ENCODE data around the gene ILF3.

The ILF3 gene

GRCh38 chr19:10686661-10687517 is 32.7 kb downstream of the ILF3 start:
- WGBS (ENCODE audit: insufficient coverage, insufficient read length) = no CpG with 5 or more reads among the region's 31 CpGs
- no peak overlapping the region for H3K4me3 ChIP-seq (ENCODE audit: low read length)
- H3K27me3 ChIP-seq (ENCODE audit: control insufficient read depth, insufficient read depth, low read length) = no peaks in the 10 kb centered on the region
- H3K36me3 ChIP-seq (ENCODE audit: control insufficient read depth, insufficient read depth, low read length) = peaks cover 87% of the 10 kb centered on the region
- no peaks in the 10 kb centered on the region for H3K9me3 ChIP-seq (ENCODE audit: control insufficient read depth, insufficient read depth, low read length)
- H3K27ac ChIP-seq (ENCODE audit: low read length) = no peak overlapping the region
- DNase-seq (ENCODE audit: low read depth, low spot score) = no peak
- no peaks in the 10 kb centered on the region for H3K4me1 ChIP-seq (ENCODE audit: control insufficient read depth, insufficient read depth, low read length)

DNA sequence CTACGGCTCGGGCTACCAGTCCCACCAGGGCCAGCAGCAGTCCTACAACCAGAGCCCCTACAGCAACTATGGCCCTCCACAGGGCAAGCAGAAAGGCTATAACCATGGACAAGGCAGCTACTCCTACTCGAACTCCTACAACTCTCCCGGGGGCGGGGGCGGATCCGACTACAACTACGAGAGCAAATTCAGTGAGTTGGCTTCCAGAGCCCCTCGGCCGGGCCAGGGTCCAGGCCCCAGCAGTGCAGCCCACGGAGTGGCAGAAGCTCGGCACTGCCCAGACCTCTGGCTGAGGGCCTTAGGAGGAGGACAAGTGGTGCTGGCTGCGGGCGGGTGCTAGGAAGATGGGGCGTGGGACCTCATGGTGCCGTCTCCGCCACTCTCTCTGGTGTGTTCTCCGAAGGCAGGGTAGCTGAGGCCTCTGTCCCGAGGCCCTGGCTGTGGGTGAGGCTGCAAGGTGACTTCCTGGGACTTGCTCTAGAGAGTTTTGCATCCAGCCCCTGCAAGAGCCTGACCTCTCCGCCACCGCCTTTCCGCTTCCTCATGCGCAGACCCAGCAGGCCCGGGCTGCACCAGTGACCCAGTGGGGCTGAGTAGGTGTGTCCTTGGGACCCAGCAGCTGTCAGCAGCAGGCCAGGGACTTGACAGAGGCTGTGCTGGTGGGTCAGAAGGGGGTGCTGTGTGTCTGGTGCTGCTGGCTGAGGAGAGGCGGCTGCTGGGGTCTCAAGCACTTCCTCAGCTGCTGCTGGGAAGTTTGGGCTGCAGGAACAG is 33.6 kb downstream of the ILF3 start:
- Histone ChIP-seq H3K9me3 (ENCODE audit: control insufficient read depth, insufficient read depth, low read length) (no peaks in the 10 kb centered on the region), H3K27me3 (ENCODE audit: control insufficient read depth, insufficient read depth, low read length) (no peaks in the 10 kb centered on the region), H3K4me1 (ENCODE audit: control insufficient read depth, insufficient read depth, low read length) (no peaks in the 10 kb centered on the region), H3K36me3 (ENCODE audit: control insufficient read depth, insufficient read depth, low read length) (peaks cover 87% of the 10 kb centered on the region), H3K27ac (ENCODE audit: low read length) (no peak overlapping the region), H3K4me3 (ENCODE audit: low read length) (no peak overlapping the region)
- no CpG with 5 or more reads among the region's 25 CpGs for WGBS (ENCODE audit: insufficient coverage, insufficient read length)
- no peak for DNase-seq (ENCODE audit: low read depth, low spot score)

DNA sequence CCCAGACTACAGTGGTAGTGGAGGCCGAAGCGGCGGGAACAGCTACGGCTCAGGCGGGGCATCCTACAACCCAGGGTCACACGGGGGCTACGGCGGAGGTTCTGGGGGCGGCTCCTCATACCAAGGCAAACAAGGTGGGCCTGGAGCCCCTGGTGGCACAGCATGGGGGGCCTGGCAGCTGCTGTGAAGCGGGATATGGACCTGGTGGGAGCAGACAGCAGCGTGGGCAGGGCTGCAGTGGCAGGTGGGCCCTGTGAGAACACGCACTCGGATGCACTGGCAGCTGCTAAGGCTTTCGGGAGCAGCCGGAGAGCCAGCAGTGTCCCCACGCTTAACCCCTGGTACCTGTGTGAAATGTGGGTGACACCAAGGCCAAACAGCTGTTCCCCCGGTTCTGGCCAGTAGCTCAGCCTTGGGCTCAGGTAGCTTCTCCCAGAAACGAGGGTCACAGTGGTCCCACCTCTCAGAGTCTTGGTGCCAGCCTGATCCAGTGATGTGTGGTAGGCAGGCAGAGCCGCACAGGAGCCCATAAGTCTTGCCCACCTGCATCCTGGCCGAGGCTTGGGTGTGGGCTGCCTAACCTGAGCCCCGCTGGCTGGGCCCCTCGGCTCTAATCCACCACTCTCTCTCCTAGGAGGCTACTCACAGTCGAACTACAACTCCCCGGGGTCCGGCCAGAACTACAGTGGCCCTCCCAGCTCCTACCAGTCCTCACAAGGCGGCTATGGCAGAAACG is 34.6 kb downstream of the ILF3 start:
- no peak for DNase-seq (ENCODE audit: low read depth, low spot score)
- Histone ChIP-seq H3K4me1 (ENCODE audit: control insufficient read depth, insufficient read depth, low read length) (no peaks in the 10 kb centered on the region), H3K4me3 (ENCODE audit: low read length) (no peak overlapping the region), H3K36me3 (ENCODE audit: control insufficient read depth, insufficient read depth, low read length) (peaks cover 76% of the 10 kb centered on the region), H3K27me3 (ENCODE audit: control insufficient read depth, insufficient read depth, low read length) (no peaks in the 10 kb centered on the region), H3K9me3 (ENCODE audit: control insufficient read depth, insufficient read depth, low read length) (no peaks in the 10 kb centered on the region), H3K27ac (ENCODE audit: low read length) (no peak overlapping the region)
- no CpG with 5 or more reads among the region's 27 CpGs for WGBS (ENCODE audit: insufficient coverage, insufficient read length)

- Histone ChIP-seq H3K4me1 (ENCODE audit: control insufficient read depth, insufficient read depth, low read length) (no peaks in the 10 kb centered on the region), H3K27ac (ENCODE audit: low read length) (no peak overlapping the region), H3K9me3 (ENCODE audit: control insufficient read depth, insufficient read depth, low read length) (no peaks in the 10 kb centered on the region), H3K4me3 (ENCODE audit: low read length) (no peak overlapping the region), H3K27me3 (ENCODE audit: control insufficient read depth, insufficient read depth, low read length) (no peaks in the 10 kb centered on the region), H3K36me3 (ENCODE audit: control insufficient read depth, insufficient read depth, low read length) (peaks cover 65% of the 10 kb centered on the region)
- DNase-seq (ENCODE audit: low read depth, low spot score) = no peak
- no CpG with 5 or more reads among the region's 7 CpGs for WGBS (ENCODE audit: insufficient coverage, insufficient read length)
Measured at GRCh38 chr19:10690341-10690781, 36.2 kb downstream of the ILF3 start.

GRCh38 chr19:10691178-10691881 is 37.2 kb downstream of the ILF3 start:
- WGBS (ENCODE audit: insufficient coverage, insufficient read length) = no CpG with 5 or more reads among the region's 23 CpGs
- H3K36me3 ChIP-seq (ENCODE audit: control insufficient read depth, insufficient read depth, low read length) = peaks cover 58% of the 10 kb centered on the region
- no peaks in the 10 kb centered on the region for H3K27me3 ChIP-seq (ENCODE audit: control insufficient read depth, insufficient read depth, low read length)
- H3K4me3 ChIP-seq (ENCODE audit: low read length) = no peak overlapping the region
- H3K4me1 ChIP-seq (ENCODE audit: control insufficient read depth, insufficient read depth, low read length) = no peaks in the 10 kb centered on the region
- H3K9me3 ChIP-seq (ENCODE audit: control insufficient read depth, insufficient read depth, low read length) = no peaks in the 10 kb centered on the region
- no peak overlapping the region for H3K27ac ChIP-seq (ENCODE audit: low read length)
- DNase-seq (ENCODE audit: low read depth, low spot score) = no peak

- Histone ChIP-seq H3K36me3 (ENCODE audit: control insufficient read depth, insufficient read depth, low read length) (peaks cover 52% of the 10 kb centered on the region), H3K4me1 (ENCODE audit: control insufficient read depth, insufficient read depth, low read length) (no peaks in the 10 kb centered on the region), H3K9me3 (ENCODE audit: control insufficient read depth, insufficient read depth, low read length) (no peaks in the 10 kb centered on the region), H3K4me3 (ENCODE audit: low read length) (no peak overlapping the region), H3K27me3 (ENCODE audit: control insufficient read depth, insufficient read depth, low read length) (no peaks in the 10 kb centered on the region), H3K27ac (ENCODE audit: low read length) (no peak overlapping the region)
- no CpG with 5 or more reads among the region's 5 CpGs for WGBS (ENCODE audit: insufficient coverage, insufficient read length)
- no peak for DNase-seq (ENCODE audit: low read depth, low spot score)
Measured at GRCh38 chr19:10691883-10692282, 37.7 kb downstream of the ILF3 start.

DNA sequence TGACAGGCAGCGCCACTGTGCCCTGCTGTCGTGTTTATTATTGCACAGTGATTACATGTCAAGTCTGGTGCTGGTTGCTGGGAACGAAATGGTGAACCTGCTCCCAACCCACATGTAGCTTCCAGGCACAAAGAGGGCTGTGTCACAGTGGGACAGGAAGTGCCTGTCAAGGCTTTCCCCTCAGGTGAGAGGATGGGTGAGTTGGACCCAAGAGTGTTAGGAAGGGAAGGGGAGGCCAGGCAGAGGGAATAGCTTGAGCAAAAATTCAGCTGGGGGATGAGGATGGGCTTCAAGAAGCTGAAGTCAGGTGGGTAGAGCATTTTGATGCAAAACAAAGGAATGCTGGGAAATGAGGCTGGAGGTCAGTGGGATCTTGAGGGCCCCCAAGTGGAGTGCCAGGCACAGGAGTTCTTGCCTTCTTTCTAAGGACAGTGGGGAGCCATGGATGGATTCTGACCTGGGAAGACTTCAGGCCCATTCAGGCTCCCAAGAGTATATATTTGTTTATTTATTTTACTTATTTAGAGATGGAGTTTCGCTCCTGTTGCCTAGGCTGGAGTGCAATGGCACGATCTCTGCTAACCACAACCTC is 38.6 kb downstream of the ILF3 start:
- Histone ChIP-seq H3K27me3 (ENCODE audit: control insufficient read depth, insufficient read depth, low read length) (no peaks in the 10 kb centered on the region), H3K36me3 (ENCODE audit: control insufficient read depth, insufficient read depth, low read length) (peaks cover 45% of the 10 kb centered on the region)
- WGBS (ENCODE audit: insufficient coverage, insufficient read length) = no CpG with 5 or more reads among the region's 5 CpGs

DNA sequence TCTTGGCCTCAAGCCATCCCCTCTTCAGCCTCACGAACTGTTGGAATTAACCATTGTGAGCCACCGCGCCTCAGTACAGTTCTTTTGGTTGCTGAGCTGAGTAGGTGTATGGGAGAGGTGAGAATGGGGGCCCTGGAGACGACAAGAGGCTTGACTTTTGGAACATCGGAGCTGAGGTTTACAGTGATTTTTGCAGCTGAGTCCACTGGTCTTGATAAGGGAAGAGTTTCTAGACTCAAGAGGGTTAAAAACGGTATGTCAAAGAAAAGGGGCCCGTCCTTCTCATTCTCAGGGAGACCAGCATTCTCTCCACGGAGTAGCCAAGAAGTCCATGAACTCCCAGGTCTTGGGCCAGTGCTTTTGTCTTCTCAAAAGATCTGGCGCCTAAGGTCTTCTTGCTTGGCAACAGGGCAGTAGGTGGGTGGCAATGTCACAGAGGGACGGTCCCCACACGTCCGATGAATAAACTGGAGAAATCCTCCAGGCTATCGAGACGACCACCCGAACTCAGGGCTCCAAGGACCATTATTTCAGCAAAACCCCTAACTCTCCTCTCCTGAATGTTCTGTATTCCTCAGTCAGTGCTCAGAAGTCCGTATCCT is 40.7 kb downstream of the ILF3 start:
- peaks cover 27% of the 10 kb centered on the region for H3K36me3 ChIP-seq (ENCODE audit: control insufficient read depth, insufficient read depth, low read length)
- H3K4me1 ChIP-seq (ENCODE audit: control insufficient read depth, insufficient read depth, low read length) = no peaks in the 10 kb centered on the region
- DNase-seq (ENCODE audit: low read depth, low spot score) = no peak
- no peaks in the 10 kb centered on the region for H3K27me3 ChIP-seq (ENCODE audit: control insufficient read depth, insufficient read depth, low read length)
- H3K9me3 ChIP-seq (ENCODE audit: control insufficient read depth, insufficient read depth, low read length) = no peaks in the 10 kb centered on the region
- H3K27ac ChIP-seq (ENCODE audit: low read length) = no peak overlapping the region
- WGBS (ENCODE audit: insufficient coverage, insufficient read length) = no CpG with 5 or more reads among the region's 16 CpGs
- H3K4me3 ChIP-seq (ENCODE audit: low read length) = no peak overlapping the region

More for the DNA sequence above, 38.6 kb downstream of the ILF3 start:
- Histone ChIP-seq H3K27ac (ENCODE audit: low read length) (no peak overlapping the region), H3K4me3 (ENCODE audit: low read length) (no peak overlapping the region), H3K4me1 (ENCODE audit: control insufficient read depth, insufficient read depth, low read length) (no peaks in the 10 kb centered on the region), H3K9me3 (ENCODE audit: control insufficient read depth, insufficient read depth, low read length) (no peaks in the 10 kb centered on the region)
- no peak for DNase-seq (ENCODE audit: low read depth, low spot score)

GRCh38 chr19:10695401-10696398 is 41.6 kb downstream of the ILF3 start:
- Histone ChIP-seq H3K27ac (ENCODE audit: low read length) (no peak overlapping the region), H3K36me3 (ENCODE audit: control insufficient read depth, insufficient read depth, low read length) (peaks cover 19% of the 10 kb centered on the region), H3K27me3 (ENCODE audit: control insufficient read depth, insufficient read depth, low read length) (no peaks in the 10 kb centered on the region), H3K9me3 (ENCODE audit: control insufficient read depth, insufficient read depth, low read length) (no peaks in the 10 kb centered on the region), H3K4me3 (ENCODE audit: low read length) (no peak overlapping the region), H3K4me1 (ENCODE audit: control insufficient read depth, insufficient read depth, low read length) (no peaks in the 10 kb centered on the region)
- WGBS (ENCODE audit: insufficient coverage, insufficient read length) = no CpG with 5 or more reads among the region's 59 CpGs
- peak; percentile 89 for DNase-seq (ENCODE audit: low read depth, low spot score)
